H7 (cell line): Measurements from ENCODE around the gene SH2D1B. TPM values are rescaled to one million over a fixed set of nuclear protein-coding genes. Genes with fewer than 3 reads are reported as not detected.
A peak's percentile ranks its signal among the peaks of the same experiment; 100 is the strongest.

Experiments
- DNase-seq: peaks from one replicate; pipeline ENCODE4 v3.0.0; 2012
- H3K27me3 ChIP-seq: 2 replicates; pipeline ENCODE4 v1.6.0; 2011; ENCODE audit warnings: mild to moderate bottlenecking, low read length; ENCODE audit not compliant: control insufficient read depth, insufficient read depth
- H3K36me3 ChIP-seq: replicated peaks from 2 replicates; pipeline ENCODE4 v1.5.1; 2011; ENCODE audit warnings: low read length; ENCODE audit not compliant: control insufficient read depth, insufficient read depth
- H3K4me3 ChIP-seq: 2 replicates; pipeline ENCODE4 v1.5.1; 2011; ENCODE audit warnings: low read depth, mild to moderate bottlenecking, control low read depth, low read length, moderate library complexity; ENCODE audit not compliant: insufficient read depth
- total RNA-seq: library from RNA; depleted of rRNA; stranded (reverse); fragments of >200 nt; shearing (Covaris generic); gene quantifications from 2 replicates; pipeline ENCODE4 v1.2.3, GENCODE V29; 2014

The SH2D1B gene
- total RNA-seq, 1 experiment from 2014 or later, result not detected

GRCh38 chr1:162381383-162381782 lies 30.6 kb downstream of the SH2D1B start, which contains the start of gene C1orf226:
Gene C1orf226 (plus strand): TSS chr1:162381728. CDS start chr1:162381902, 174 bp downstream.
- H3K27me3 ChIP-seq, result no peaks in the 10 kb centered on the region
- peaks cover 2% of the 10 kb centered on the region for H3K36me3 ChIP-seq
- H3K4me3 ChIP-seq, result no peak within 1 kb of the TSS
- DNase-seq, result peak; percentile 5

GRCh38 chr1:162380061-162380846 lies 31.7 kb downstream of the SH2D1B start:
- H3K36me3 ChIP-seq, result peaks cover 2% of the 10 kb centered on the region
- no peak overlapping the region for H3K4me3 ChIP-seq
- H3K27me3 ChIP-seq, result no peaks in the 10 kb centered on the region
- DNase-seq, result no peak

DNA sequence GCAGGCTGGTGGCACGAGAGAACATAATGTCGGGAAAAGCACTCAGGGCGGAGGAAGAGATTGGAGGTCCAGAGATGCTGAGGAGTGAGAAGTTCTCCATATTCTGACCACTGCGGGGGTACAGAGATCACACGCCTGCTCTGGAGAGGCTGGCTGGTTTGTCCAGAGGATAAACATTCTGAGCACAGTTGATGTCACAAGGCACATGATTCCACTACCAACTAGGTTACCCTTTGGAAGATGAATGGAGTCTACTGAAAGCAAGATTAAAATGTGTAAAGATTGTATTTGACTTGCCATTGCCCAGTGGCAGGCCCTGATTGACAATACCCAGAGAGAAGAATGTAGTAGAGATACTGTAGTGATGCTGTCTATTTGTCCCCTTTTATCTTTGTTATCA lies 35.2 kb downstream of the SH2D1B start, which contains the start of gene SPATA46:
Gene SPATA46, minus strand, starts transcription at position 164 of the 400 bp plus-strand sequence. Its CDS starts 64 bp downstream, at position 100.
- Histone ChIP-seq H3K4me3 (no peak within 1 kb of the TSS), H3K36me3 (no peaks in the 10 kb centered on the region), H3K27me3 (no peaks in the 10 kb centered on the region)
- no peak for DNase-seq

DNA sequence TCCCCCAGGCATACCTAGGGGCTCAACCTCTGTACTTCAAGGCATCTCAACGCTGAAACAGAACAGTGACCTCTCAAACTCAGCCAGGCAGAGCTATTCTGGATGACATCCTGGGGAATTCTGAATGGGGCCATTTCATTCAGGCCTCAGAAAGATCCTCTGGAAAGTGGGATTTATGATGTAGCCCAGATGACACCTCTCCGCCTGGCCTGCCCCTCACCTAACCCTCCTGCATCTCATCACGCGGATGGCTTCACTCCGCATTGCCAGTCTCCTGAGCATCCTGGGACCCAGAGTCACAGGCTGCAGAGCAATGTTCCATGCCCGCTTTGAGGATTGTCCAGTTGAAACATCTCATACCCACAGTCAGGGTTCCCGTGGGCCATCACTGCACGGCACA lies 36.5 kb downstream of the SH2D1B start:
- no peak overlapping the region for H3K4me3 ChIP-seq
- DNase-seq, result no peak
- H3K36me3 ChIP-seq, result no peaks in the 10 kb centered on the region

GRCh38 chr1:162374406-162374805 lies 37.5 kb downstream of the SH2D1B start:
- no peak for DNase-seq
- Histone ChIP-seq H3K36me3 (no peaks in the 10 kb centered on the region), H3K27me3 (no peaks in the 10 kb centered on the region), H3K4me3 (no peak overlapping the region)

More for the DNA sequence above, 36.5 kb downstream of the SH2D1B start:
- no peaks in the 10 kb centered on the region for H3K27me3 ChIP-seq

DNA sequence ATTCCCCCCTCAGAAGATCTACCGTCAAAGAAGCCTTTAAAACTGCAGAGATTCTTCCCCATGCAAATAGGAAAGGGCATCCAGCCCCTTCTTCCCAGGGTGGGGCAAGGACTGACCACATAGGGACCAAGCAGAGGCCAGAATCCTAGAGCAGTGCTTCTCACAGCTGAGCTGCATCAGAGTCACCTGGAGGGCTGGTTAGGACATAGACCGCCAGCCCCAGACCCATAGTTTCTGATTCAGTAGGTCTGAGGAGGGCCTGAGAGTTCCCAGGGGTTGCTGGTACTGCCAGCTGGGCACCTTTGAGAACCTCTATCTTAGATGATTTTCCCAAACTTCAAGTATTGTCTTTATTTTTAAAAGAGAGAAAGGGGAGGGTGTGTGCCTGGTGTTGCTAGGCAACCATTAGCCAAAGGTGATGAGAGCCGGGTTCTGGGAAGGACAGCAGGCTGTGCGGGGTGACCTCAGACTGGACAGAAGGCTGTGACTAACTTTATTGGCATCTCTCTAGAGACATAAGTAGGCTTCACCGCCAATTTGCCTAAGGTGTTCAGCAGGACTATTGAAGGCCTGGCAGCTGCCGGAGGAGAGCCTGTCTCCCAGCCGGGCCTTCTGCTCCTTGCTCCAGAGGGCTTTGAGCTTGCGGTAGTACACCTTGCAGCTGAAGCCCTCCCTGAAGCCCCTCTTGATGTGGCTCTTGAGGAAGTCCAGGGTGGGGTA lies 38.2 kb downstream of the SH2D1B start:
- DNase-seq, result no peak
- Histone ChIP-seq H3K4me3 (no peak overlapping the region), H3K27me3 (no peaks in the 10 kb centered on the region), H3K36me3 (no peaks in the 10 kb centered on the region)

- no peak for DNase-seq
- no peaks in the 10 kb centered on the region for H3K27me3 ChIP-seq
- H3K4me3 ChIP-seq, result no peak overlapping the region
- H3K36me3 ChIP-seq, result no peaks in the 10 kb centered on the region; the same call in 1 of the 2 replicates
These were observed 38.9 kb downstream of the SH2D1B start for GRCh38 chr1:162373072-162373427.

DNA sequence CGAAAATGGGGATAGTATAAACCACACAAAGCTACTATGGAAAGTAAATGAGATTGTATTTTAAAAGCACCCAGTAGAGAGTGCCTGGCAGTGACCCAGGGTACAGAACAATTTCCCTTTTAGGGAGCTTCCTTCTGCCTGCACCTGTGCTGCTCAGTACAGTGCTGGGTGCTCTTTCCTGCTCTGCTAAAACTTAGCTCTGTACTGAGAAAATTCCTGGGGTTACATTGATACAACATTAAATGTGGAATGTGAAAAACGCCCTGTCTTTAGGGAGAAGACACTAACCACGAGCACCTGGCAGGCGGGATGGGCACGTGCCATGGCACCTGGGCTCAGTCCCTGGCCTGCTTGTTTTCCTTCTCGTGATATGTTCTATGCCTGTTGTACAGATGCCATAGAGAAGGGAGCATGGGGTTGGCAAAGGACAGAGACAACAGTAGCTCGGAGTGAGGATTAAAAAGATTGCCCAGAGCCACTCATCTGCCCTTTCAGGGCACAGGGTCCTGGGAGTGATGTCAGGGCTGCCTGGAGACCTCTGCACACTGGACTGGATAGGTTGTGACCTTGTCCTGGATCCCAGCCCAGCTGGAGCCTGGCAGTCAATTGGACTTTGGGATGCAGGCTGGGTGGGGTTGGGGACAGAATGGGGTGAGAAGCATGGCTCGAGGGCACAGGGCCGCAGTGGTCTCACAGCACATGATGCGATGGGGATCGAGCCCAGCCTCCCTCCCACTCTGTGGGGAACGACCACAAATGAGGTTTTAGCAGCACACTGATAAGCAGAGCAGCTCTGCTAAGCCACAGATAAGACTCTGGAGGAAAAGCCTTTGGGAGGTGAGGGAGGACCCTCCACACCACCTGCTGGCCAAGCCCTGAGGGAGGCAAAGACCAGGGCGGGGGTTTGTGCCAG lies 39.5 kb downstream of the SH2D1B start:
- Histone ChIP-seq H3K27me3 (no peaks in the 10 kb centered on the region), H3K4me3 (no peak overlapping the region), H3K36me3 (no peaks in the 10 kb centered on the region; the same call in 1 of the 2 replicates)
- no peak for DNase-seq

GRCh38 chr1:162371611-162372010 lies 40.3 kb downstream of the SH2D1B start:
- Histone ChIP-seq H3K36me3 (no peaks in the 10 kb centered on the region; the same call in 1 of the 2 replicates), H3K27me3 (no peaks in the 10 kb centered on the region), H3K4me3 (no peak overlapping the region)
- DNase-seq, result no peak

DNA sequence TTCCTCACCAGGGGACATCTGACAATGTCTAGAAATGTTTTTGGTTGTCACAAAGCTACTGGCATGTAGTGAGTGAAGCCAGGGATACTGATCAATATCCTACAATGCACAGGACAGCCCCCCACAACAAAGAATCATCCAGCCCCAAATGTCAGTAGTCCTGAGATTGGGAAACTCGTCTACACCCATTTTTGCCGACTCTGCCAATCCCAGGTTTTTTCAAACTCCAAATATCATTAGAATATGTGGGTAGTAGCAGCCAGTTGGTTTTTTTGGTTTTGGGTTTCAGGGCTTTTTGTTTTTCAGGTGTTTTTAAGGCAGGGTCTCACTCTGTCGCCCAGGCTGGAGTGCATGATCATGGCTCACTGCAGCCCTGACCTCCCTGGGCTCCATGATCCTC lies 41.2 kb downstream of the SH2D1B start:
- no peaks in the 10 kb centered on the region; the same call in 1 of the 2 replicates for H3K36me3 ChIP-seq
- no peak overlapping the region for H3K4me3 ChIP-seq
- no peak for DNase-seq
- no peaks in the 10 kb centered on the region for H3K27me3 ChIP-seq

GRCh38 chr1:162370161-162370560 lies 41.8 kb downstream of the SH2D1B start:
- DNase-seq, result no peak
- Histone ChIP-seq H3K4me3 (no peak overlapping the region), H3K36me3 (no peaks in the 10 kb centered on the region; the same call in 1 of the 2 replicates), H3K27me3 (no peaks in the 10 kb centered on the region)

GRCh38 chr1:162369571-162369970 lies 42.4 kb downstream of the SH2D1B start:
- H3K36me3 ChIP-seq, result no peaks in the 10 kb centered on the region; the same call in 1 of the 2 replicates
- no peak overlapping the region for H3K4me3 ChIP-seq
- no peak for DNase-seq
- H3K27me3 ChIP-seq, result no peaks in the 10 kb centered on the region

DNA sequence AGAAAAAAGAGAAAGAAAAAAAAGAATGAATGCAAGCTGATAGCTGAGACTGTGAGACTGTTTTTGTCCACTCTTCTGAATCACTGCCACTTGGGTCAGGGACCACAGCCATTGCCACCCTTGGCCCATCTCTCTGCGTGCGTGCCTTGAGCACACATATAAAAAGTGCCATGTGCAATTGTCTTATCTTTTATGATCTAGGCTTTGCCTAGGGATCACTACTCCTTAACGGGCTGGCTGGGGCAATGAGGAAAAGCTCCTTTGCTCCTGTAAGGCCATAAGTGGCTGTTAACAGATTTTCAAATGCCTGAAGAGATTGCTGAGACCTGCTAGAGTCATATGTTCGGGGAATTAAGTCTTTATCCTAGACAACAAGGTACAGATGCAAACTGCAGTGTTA lies 43.5 kb downstream of the SH2D1B start:
- Histone ChIP-seq H3K36me3 (no peaks in the 10 kb centered on the region; the same call in 1 of the 2 replicates), H3K4me3 (no peak overlapping the region), H3K27me3 (no peaks in the 10 kb centered on the region)
- no peak for DNase-seq

DNA sequence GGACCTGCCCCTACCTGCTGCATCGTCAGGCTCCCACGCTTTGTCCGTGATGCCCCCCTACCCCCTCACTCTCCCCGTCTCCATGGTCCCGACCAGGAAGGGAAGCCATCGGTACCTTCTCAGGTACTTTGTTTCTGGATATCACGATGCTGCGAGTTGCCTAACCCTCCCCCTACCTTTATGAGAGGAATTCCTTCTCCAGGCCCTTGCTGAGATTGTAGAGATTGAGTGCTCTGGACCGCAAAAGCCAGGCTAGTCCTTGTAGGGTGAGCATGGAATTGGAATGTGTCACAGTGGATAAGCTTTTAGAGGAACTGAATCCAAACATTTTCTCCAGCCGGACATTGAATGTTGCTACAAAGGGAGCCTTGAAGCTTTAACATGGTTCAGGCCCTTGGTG lies 44.2 kb downstream of the SH2D1B start:
- H3K36me3 ChIP-seq, result no peaks in the 10 kb centered on the region; the same call in 1 of the 2 replicates
- no peak for DNase-seq
- no peaks in the 10 kb centered on the region for H3K27me3 ChIP-seq
- no peak overlapping the region for H3K4me3 ChIP-seq
